GM06990 (cell line): ENCODE results near the gene LILRB3.
"Not testable (repeated sequence)": the region's sequence is repeated elsewhere in the genome, so short reads cannot be mapped to it uniquely, and the experiment has no call there.

Experiments
- DNase-seq: peaks from one replicate; pipeline ENCODE4 v3.0.0-alpha.2; 2011; ENCODE audit not compliant: insufficient read length; ENCODE audit errors: extremely low read depth
- H3K27me3 ChIP-seq: replicated peaks from 2 replicates; pipeline ENCODE4 v1.6.0; 2011; ENCODE audit warnings: low read length; ENCODE audit not compliant: control insufficient read depth, insufficient read depth
- H3K36me3 ChIP-seq: 2 replicates; pipeline ENCODE4 v1.5.1; 2011; ENCODE audit warnings: low read length; ENCODE audit not compliant: control insufficient read depth, insufficient read depth
- H3K4me3 ChIP-seq: replicated peaks from 2 replicates; pipeline ENCODE4 v1.5.1; 2011; ENCODE audit warnings: low read depth, mild to moderate bottlenecking, control low read depth, low read length
- TF ChIP-seq, protein P1 (sequence below): IDR thresholded peaks from 2 replicates; pipeline ENCODE4 v1.5.1; 2011; ENCODE audit warnings: low read length, control low read depth, mild to moderate bottlenecking, inconsistent platforms; ENCODE audit not compliant: insufficient read depth, poor library complexity, severe bottlenecking

Gene LILRB3

GRCh38 chr19:54172471-54173358, 50.1 kb downstream of the LILRB3 start, which contains the start of gene TMC4:
TMC4 (minus strand) TSS chr19:54173160; CDS start chr19:54173117, 43 bp downstream.
- no peaks in the 10 kb centered on the region for H3K27me3 ChIP-seq
- no peak within 1 kb of the TSS for H3K4me3 ChIP-seq
- no peak for DNase-seq
- TF ChIP-seq, protein P1, sequence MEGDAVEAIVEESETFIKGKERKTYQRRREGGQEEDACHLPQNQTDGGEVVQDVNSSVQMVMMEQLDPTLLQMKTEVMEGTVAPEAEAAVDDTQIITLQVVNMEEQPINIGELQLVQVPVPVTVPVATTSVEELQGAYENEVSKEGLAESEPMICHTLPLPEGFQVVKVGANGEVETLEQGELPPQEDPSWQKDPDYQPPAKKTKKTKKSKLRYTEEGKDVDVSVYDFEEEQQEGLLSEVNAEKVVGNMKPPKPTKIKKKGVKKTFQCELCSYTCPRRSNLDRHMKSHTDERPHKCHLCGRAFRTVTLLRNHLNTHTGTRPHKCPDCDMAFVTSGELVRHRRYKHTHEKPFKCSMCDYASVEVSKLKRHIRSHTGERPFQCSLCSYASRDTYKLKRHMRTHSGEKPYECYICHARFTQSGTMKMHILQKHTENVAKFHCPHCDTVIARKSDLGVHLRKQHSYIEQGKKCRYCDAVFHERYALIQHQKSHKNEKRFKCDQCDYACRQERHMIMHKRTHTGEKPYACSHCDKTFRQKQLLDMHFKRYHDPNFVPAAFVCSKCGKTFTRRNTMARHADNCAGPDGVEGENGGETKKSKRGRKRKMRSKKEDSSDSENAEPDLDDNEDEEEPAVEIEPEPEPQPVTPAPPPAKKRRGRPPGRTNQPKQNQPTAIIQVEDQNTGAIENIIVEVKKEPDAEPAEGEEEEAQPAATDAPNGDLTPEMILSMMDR = peak; percentile 11
- peaks cover 2% of the 10 kb centered on the region for H3K36me3 ChIP-seq

GRCh38 chr19:54171736-54172431, 50.9 kb downstream of the LILRB3 start:
- H3K27me3 ChIP-seq, DNase-seq, H3K4me3 ChIP-seq, H3K36me3 ChIP-seq: not testable (repeated sequence)

GRCh38 chr19:54169149-54169740, 53.6 kb downstream of the LILRB3 start:
- Histone ChIP-seq H3K4me3 (no peak overlapping the region), H3K27me3 (no peaks in the 10 kb centered on the region), H3K36me3 (no peaks in the 10 kb centered on the region)
- DNase-seq = no peak
- TF ChIP-seq, protein P1 = no peak

DNA sequence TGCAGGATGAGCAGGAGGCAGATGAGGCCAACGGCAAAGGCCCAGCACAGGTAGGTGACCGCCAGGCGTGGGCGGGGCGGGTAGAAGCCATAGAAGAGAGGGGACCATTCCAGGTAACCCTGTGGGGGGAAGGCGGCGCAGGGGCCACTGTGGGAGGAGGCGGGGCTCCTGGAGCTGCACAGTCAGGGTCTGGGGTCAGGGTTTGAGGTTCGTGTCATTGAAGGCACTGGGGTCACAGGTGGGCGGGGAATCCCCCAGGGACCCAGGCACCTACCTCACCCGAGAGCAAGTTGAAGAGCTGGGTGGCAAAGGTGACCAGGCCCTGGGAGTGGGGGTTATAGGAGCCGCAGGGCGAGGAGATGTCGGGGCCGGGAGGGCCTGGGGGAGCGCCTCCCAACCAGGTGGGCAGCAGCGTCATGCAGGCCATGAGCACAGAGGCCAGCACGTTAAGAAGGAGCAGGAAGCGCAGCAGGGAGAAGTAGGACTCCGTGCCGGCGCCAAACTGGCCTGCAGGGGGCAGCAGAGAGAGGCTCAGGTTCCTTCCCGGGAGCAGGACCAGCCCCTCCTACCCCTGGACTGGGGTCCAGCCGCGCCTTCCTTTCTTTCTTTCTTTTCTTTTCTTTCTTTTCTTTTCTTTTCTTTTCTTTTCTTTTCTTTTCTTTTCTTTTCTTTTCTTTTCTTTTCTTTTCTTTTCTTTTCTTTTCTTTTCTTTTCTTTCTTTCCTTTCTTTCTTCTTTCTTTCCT, 54.5 kb downstream of the LILRB3 start:
- no peak overlapping the region for H3K4me3 ChIP-seq
- no peaks in the 10 kb centered on the region for H3K27me3 ChIP-seq
- H3K36me3 ChIP-seq = no peaks in the 10 kb centered on the region
- peak; percentile 80 for DNase-seq
- TF ChIP-seq, protein P1 = peak; percentile 85
